ENCODE data around the gene AKR1C8.

DNA sequence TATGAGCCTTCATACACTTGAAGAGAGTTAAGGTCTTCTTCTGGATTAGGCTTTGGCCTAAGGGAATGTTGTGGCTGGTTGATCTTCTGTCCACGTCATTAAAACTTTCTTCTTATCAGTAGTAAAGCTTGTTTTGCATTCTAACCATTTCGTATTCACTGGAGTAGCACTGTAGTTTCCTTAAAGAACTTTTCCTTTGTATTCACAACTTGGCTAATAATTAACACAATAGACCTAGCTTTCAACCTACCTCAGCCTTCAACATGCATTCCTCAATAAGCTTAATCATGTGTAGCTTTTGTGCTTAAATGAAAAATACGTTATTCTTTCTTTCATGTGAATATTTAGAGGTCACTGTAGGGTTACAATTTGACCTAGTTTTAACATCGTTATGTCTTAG, 42.8 kb downstream of the AKR1C8 start:
- TF ChIP-seq POLR2AphosphoS5 (IDR thresholded peaks at IDR 0.05; ENCODE audit: low read depth, low read length) (no peak), POLR2A (IDR thresholded peaks at IDR 0.05; ENCODE audit: borderline replicate concordance, extremely low read depth, insufficient read depth, insufficient read length) (no peak), SIN3A (IDR thresholded peaks at IDR 0.05; ENCODE audit: low read depth) (no peak), RAD21 (IDR thresholded peaks at IDR 0.05; ENCODE audit: low read depth) (no peak), ATF3 (IDR thresholded peaks at IDR 0.05) (no peak)
- TF ChIP-seq, protein P1, sequence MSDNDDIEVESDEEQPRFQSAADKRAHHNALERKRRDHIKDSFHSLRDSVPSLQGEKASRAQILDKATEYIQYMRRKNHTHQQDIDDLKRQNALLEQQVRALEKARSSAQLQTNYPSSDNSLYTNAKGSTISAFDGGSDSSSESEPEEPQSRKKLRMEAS (IDR thresholded peaks at IDR 0.05) = no peak

Measured in HCT116 (cell line).